GM21786 (cell line): Measurements from ENCODE around the gene TAC3.
"Not testable (repeated sequence)": the region's sequence is repeated elsewhere in the genome, so short reads cannot be mapped to it uniquely, and the experiment has no call there.

Source experiments
- ATAC-seq: cut with Tn5 transposase; IDR thresholded peaks from one replicate; pipeline ENCODE4 v1.9.1; 2021; ENCODE audit not compliant: unreplicated experiment

Gene TAC3

GRCh38 chr12:57016348-57016747 is at the start of gene TAC3:
Gene TAC3, minus strand, starts transcription at chr12:57016529. Its CDS starts 732 bp downstream, at chr12:57015797.
- ATAC-seq, result no peak

- peak; percentile 91 for ATAC-seq
Measured at GRCh38 chr12:57063991-57064685, 47.8 kb upstream of the TAC3 start.

DNA sequence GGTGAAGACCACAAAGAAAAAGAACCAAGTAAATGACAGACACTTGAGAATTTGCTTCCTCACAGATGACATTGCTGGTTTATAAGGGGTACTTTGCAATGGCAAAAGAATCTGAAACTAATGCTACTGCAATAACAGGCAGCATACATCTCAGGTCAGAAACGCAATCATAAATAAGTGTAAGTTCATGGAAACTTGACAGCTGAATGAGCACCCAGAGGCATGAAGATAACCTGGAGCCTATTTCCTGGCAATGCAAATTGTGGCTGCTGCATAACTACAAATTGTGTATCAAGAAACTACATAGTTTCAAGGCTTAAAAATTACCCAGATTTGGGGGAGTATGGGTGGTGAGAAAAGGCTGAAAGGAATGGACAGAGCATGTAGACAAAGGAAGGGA is 42.1 kb upstream of the TAC3 start:
- ATAC-seq, result no peak

- ATAC-seq, result no peak
Measured at GRCh38 chr12:57057067-57057751, 40.9 kb upstream of the TAC3 start.

DNA sequence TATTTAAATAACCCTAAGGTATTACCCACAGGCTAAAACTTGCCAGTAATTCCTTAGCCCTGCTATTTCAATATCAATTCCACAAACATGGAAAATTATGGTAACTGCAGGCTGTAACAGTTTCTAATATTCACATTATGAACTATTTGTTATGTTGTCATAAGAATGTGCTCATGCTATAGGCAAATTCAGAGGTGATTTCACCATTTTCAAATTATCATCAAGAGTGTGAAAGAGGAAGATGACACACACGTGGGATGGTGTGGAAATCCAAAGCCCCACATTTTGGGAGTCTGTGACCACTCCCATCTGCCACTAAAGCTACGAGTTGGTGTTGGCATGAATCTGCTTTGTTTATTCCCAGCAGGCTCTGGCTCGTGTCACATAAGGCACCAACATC is 39.5 kb upstream of the TAC3 start:
- ATAC-seq, result no peak

- not testable (repeated sequence) for ATAC-seq
Measured at GRCh38 chr12:57053901-57054300, 37.6 kb upstream of the TAC3 start.

DNA sequence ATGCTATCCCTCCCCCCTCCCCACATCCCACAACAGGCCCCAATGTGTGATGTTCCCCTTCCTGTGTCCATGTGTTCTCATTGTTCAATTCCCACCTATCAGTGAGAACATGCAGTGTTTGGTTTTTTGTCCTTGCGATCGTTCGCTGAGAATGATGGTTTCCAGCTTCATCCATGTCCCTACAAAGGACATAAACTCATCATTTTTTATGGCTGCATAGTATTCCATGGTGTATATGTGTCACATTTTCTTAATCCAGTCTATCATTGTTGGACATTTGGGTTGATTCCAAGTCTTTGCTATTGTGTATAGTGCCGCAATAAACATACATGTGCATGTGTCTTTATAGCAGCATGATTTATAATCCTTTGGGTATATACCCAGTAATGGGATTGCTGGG is 36.8 kb upstream of the TAC3 start:
- ATAC-seq, result not testable (repeated sequence)

DNA sequence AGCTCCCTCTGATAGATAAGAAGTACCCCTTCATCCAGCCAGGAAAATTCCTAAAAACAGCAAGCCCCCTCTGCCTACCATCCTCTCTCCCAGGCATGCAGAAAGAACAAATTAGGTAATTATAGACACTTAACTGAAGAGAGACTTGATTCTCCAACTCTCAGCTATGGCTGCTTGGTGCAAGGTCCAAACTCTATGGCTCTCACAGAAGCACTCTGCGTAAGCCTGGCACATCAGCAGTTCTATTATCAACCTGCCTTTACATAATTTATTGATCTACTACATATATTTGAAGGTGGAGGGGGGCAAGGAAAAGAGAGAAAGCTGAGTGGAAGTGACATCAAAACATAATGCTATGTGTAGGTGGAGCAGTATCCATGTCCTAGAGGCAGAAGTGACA is 34.7 kb upstream of the TAC3 start:
- no peak for ATAC-seq

GRCh38 chr12:57049890-57050289 is 33.6 kb upstream of the TAC3 start, which contains the start of gene MYO1A:
Gene MYO1A, minus strand, starts transcription at chr12:57050129. Its CDS starts 1,806 bp downstream, at chr12:57048323.
- ATAC-seq, result no peak

GRCh38 chr12:57049119-57049446 is 32.8 kb upstream of the TAC3 start:
- ATAC-seq, result no peak

GRCh38 chr12:57048423-57049118 is 32.2 kb upstream of the TAC3 start:
- no peak for ATAC-seq

GRCh38 chr12:57047981-57048380 is 31.7 kb upstream of the TAC3 start:
- ATAC-seq, result no peak

DNA sequence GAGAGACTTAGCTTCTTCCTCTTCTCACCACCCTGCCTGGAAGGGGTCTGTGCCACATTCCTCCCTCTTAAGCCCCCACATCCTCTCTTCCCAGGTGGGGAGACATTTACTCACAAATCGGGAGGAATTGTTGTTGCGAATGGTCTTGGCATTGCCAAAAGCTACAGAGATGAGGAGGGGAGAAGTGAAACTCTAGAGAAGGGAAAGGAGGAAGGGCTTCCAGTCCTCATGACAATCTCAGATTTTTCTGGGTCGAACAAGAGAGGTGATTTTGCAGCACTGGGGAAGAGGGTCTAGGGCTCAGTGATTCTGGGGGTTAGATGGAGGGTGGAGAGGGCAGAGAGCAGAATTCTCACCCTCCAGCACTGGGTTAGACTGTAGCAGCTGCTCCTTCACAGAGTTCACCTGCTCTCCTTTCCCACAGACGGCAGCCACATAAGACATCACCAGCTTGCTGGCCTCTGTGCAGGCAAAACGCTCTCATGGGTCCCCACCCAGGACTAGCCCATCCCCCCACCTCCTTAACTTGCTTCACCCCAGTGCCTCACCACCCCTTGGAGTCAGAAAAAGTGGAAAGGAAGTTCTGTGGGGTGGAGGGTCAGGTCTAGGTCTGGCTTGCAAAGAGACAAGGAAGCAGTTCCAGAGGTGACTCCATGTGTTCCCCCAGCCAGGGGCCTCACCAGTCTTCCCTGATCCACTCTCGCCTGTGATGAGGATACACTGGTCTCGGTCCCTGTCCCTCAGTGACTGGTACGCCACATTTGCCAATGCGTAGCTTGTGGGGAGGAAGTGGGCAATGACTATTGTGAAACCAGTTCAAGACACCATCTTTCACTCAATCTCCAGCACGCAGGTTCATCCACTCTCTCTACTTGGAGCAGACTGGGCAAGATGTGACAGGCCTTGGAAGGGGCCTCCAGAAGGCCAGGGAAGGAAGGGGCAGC is 30.9 kb upstream of the TAC3 start:
- ATAC-seq, result no peak

DNA sequence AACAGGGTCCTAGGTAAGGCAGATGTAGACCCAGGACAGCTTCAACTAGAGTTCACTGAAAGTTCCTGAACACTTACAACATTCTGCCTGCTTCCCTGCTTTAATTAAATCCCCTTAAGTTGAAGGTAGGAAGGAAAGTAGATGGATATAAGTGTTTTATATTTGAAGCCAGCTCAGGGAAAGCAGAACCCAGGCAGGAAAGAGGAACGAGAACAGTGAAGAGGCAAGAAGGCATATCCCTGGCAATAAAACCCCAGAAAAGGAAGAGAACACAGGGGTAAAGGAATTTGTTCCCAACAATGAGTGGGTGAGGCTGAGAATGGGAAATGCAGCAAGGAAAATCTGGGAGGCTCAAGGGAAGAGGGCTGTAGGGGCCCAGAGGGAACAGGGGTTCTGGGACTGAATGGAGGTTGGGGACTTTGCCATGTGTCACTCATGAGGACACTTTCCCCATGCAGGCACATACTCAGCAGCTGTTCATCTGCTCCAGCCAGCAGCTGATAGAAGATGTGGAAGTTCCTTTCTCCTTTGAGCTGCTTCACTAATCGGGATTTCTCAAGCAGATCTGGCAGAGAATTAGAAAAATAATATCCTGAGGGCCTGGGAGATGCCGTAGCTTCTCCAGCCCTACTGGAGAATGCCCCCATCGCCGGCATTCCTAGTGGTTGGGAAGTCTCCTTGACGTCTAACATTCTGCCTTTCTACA is 29.9 kb upstream of the TAC3 start:
- ATAC-seq, result no peak

- ATAC-seq, result no peak
Measured at GRCh38 chr12:57044889-57045288, 28.6 kb upstream of the TAC3 start.

DNA sequence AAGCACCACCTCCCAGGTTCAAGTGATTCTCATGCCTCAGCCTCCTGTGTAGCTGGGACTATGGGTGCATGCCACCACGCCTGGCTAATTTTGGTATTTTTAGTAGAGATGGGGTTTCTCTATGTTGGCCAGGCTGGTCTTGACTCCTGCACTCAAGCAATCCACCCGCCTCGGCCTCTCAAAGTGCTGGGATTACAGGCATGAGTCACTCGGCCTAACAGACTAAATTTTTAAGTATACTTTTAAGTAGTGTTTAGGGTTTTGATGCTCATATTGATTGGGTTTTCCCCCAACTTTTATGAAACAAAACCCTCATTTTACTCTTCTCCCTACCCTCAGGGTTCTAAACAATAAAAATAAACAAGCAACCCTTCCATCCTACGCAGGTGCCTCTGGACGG is 28.1 kb upstream of the TAC3 start:
- no peak for ATAC-seq

GRCh38 chr12:57042695-57043094 is 26.4 kb upstream of the TAC3 start:
- ATAC-seq, result no peak

GRCh38 chr12:57040750-57041149 is 24.4 kb upstream of the TAC3 start:
- no peak for ATAC-seq

DNA sequence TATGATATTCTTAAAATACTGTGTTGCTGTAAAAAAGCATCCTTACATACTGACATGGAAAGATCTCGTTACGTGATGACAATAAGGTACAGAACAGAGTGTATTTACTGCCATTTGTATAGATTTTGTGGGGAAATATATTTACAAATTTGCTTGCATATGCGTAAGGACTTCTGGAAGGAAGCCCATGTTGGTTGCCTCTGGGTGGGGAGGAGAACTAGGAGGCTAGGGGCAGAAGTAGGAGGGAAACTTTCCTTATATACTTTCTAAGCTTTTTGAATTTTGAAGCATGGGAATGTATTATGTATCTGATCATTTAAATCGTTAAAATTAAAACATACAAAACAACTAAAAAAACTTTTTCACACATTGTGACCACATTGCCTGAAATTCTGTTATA is 23.9 kb upstream of the TAC3 start:
- no peak for ATAC-seq

DNA sequence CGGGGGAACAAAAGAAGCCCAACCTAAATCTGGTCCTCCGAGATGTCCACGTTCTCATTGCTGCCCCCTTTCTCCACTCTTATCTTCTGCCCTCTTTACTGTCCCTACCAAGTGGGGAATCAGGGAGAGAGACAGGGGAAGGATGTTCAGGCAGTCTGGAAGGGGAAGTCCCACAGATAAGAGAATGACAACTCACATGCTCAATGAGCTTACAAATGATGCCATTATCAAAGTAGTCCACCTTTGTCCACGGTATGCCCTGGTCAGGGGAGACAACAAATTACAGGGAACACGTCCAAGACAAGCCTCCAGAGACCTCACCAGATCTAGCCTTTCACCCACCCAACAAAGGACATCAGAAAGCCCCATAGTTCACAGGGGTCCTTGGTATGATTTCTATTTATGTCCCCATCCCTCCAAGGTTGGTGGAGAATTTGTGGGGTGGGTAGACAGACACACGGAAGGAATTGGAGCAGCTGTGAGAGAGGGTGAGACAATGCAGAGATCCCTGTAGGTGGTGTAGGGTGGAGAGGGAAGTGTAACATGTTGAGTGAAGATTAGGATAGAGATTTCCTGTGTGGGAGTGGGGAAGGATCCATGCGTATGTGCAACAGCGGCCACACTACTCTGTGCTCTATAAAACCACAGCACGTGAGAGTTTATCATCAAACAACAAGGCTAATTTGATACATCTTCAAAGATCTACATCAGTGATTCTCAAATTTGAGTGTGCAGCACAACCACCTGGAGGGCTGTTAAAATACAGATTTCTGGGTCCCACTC is 22.9 kb upstream of the TAC3 start:
- no peak for ATAC-seq
